ENCODE data around the gene SMLR1. TPM values are rescaled to one million over a fixed set of nuclear protein-coding genes. Genes with fewer than 3 reads are reported as not detected.

SMLR1 gene
- polyA plus RNA-seq, 3 donors, result 0.07 TPM; not detected in 2

- H3K27ac ChIP-seq (ENCODE audit: low read depth, low read length), result no peak overlapping the region
- WGBS, 3 donors, result 51 to 91% (median 80%) methylated on average over 5 of the region's 5 CpGs
Observed at GRCh38 chr6:130815200-130816071, 11.8 kb upstream of the SMLR1 start.

DNA sequence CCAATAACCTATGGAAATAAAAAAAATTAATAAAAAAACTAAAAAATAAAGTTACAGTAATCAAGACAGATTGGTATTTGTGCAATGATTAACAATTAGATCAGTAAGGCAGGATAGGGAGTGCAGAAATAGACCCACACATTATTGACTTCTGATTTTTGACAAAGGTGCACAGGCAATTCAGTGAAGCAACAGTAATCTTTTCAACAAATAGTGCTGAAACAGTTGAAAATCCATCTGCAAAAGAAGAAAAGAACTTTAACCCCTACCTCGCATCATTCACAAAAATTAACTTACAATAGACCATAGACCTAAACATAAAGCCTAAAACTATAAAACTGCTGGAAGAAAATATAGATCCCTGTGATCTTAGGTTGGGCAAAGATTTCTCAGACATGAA lies 4.5 kb upstream of the SMLR1 start:
- no peak overlapping the region for H3K27ac ChIP-seq (ENCODE audit: low read depth, low read length)
- 83 to 90% (median 88%) methylated on average over 1 of the region's 1 CpG for WGBS, 3 donors

DNA sequence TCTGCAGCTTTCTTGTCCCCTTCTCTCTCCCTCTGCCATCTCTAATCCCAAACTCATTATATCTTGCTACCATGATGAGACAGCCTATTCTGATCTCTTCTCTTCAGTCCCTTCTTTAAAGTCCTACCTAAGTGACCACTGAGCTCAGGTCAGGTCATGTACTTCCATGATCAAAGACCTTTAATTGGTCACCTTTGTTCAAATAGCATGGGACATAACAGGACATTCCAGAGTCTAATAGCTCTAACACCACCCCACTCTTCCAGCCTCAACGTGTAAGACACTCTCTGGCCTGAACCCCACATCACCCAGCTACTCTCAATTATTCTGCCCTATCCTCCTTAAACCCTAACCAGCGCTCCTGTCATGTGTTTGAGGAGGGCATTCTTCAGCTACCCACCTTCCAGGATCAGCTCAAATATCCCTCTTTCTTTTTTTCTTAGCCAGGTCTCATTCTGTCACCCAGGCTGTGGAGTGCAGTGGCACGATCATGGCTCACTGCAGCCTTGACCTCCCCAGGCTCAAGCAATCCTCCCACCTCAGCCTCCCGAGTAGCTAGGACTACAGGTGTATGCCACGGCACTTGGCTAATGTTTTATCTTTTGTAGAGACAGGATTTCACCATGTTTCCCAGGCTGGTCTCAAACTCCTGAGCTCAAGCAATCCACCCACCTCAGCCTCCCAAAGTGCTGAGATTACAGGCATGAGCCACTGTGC lies 2.1 kb upstream of the SMLR1 start:
- H3K27ac ChIP-seq (ENCODE audit: low read depth, low read length), result no peak overlapping the region
- 81 to 86% (median 86%) methylated on average over 5 of the region's 5 CpGs for WGBS, 3 donors

DNA sequence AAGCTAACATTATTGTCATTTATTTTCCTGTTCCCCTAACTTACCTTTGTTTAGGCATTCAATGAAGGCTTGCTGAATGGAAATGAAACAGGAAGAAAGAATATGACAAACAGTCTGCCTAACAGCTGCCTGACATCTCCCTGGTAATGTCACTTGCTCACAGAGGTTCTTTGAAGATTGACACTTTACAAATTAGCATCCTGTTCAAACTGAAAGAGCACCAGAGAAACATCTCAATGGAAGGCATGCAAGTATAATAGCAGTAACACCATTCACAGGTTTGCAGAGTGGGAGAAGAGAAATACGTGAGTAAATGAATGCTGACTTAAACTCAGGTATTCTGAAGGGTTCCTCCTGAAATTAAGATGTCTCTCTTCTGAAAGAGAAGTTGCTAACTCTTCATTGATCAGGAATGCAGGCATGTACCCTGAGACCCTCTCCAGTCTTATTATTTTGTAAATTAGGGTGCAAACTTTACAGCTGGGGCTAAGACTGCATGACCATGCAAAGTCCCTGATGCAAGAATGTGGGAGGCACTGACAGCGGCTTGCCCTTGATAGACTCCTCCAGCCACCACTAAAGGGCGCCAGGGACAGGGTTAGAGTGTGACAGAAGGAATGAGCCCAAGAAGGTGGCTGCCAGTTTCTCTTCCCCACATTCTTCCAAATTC lies 1.3 kb upstream of the SMLR1 start:
- no peak overlapping the region for H3K27ac ChIP-seq (ENCODE audit: low read depth, low read length)
- WGBS, 3 donors, result 79 to 90% (median 88%) methylated on average over 3 of the region's 3 CpGs

DNA sequence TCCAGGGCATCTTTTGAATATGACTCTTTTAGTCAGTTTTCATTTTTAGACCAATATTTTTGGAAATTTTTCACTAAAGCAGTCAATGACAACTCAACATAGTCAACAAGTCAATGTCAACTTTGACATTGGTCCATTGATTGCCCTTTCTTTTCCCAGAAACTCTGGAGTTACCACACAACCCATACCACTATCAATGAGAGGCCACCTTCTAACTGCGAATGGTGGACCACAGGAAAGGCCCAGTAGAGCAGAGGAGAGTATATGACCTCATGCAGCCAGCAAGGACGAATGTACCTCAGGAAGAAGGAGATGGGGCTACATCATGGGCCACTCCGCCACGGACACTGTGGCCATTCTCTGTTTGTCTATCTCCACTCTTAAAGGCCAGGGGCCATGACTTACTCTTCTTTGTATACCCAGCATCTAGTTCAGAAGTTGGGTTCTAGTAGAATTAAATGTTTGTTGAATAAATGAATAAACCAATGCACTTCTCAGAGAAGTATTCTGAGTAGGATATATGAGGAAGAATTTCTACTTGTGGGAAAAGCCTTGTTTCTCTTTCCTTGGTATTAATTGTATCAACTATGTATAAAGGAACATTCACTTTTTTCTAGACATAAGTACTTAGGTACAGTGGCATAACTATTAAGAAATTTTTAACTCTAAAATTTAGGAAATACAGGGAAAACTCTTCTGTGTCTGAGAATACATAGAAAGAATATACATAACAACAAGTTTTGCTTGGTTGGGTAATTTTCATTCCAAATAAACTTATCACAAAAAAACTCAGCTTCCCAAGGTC lies 562 bp upstream of the SMLR1 start:
- WGBS, 3 donors, result 78 to 97% (median 91%) methylated on average over 4 of the region's 4 CpGs
- no peak overlapping the region for H3K27ac ChIP-seq (ENCODE audit: low read depth, low read length)

- H3K27ac ChIP-seq (ENCODE audit: low read depth, low read length), result no peak overlapping the region
- 55 to 77% (median 62%) methylated on average over 4 of the region's 4 CpGs for WGBS, 3 donors
Observed at GRCh38 chr6:130829333-130829910, 2.2 kb downstream of the SMLR1 start.

DNA sequence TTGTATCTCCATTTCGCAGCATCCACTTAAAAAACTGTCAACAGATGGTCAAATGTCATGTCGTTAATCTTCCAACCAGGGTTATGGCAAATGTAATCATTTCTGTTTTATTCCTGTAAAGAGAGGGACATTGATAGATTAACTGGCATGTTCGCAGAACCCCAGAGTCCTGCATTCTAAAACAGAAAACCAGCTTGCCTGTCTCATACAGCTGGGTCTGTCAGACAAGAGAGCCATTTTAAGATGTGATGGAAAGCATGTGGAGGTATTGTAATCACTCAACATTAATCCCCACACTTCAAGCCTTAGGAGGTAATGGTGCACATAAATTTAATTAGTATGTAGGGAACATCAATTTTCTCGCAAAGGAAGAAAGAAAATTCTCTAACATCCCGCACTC lies 4.4 kb downstream of the SMLR1 start:
- WGBS, 3 donors, result 84 to 85% (median 84%) methylated on average over 5 of the region's 5 CpGs
- no peak overlapping the region for H3K27ac ChIP-seq (ENCODE audit: low read depth, low read length)

- no peak overlapping the region for H3K27ac ChIP-seq (ENCODE audit: low read depth, low read length)
- 41 to 93% (median 44%) methylated on average over 1 of the region's 1 CpG for WGBS, 3 donors
Observed at GRCh38 chr6:130833569-130833968, 6.4 kb downstream of the SMLR1 start.

DNA sequence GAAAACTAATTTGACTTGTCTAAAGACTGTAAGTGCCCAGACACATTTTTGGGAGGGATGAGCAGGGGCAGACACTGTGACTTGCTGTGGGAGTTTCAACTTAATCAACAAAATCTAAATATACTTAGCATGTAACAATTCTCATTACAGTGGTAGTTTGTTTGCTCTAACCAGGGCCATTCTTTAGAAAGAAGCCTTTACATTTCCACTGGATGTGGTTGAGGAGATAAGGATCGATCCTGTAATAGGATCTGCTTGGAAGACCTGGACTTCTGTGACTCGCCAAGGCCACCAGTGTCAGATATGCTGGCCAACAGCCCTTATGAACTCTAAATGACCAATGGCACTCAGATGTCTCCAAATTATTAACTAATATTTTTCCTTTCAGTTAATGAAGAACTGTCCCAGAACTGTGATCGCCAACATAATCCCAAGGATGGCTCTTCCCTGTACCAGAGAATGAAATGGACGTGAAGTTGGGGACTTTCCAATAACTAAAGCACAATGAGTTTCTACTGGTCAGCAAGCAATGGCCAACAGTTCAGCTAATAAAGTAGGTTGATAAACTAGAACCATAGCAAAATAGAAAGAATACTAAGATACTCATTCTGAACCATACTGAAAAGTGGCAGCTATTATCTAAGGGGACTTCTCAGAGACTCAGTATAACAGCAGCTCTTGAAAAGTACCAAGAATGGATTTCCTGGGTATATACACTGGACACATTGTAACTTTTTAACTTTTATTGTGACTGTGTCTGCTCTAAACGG lies 7.5 kb downstream of the SMLR1 start:
- H3K27ac ChIP-seq (ENCODE audit: low read depth, low read length), result no peak overlapping the region
- WGBS, 3 donors, result 76 to 95% (median 85%) methylated on average over 5 of the region's 5 CpGs

GRCh38 chr6:130836055-130836640 lies 8.9 kb downstream of the SMLR1 start:
- no peak overlapping the region for H3K27ac ChIP-seq (ENCODE audit: low read depth, low read length)
- 62 to 90% (median 73%) methylated on average over 3 of the region's 3 CpGs for WGBS, 3 donors

DNA sequence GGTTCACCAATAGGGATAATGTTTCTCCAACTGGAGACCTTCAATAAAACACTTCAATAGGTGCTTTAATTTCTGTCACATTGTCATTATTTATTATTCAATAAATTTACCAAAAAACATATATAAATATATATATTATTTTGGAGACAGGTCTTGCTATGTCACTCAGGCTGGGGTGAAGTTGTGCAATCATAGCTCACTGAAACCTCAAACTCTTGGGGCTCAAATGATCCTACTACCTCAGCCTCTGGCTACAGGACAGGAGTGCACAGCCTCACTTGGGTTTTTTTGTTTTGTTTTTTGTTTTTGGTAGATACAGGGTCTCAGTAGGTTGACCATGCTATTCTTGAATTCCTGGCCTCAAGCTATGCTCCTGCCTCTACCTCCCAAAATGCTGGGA lies 9.9 kb downstream of the SMLR1 start:
- no peak overlapping the region for H3K27ac ChIP-seq (ENCODE audit: low read depth, low read length)

GRCh38 chr6:130838250-130838860 lies 11.1 kb downstream of the SMLR1 start:
- H3K27ac ChIP-seq (ENCODE audit: low read depth, low read length), result no peak overlapping the region
- 82 to 92% (median 86%) methylated on average over 6 of the region's 6 CpGs for WGBS, 3 donors

GRCh38 chr6:130838951-130839350 lies 11.7 kb downstream of the SMLR1 start:
- no peak overlapping the region for H3K27ac ChIP-seq (ENCODE audit: low read depth, low read length)

GRCh38 chr6:130839379-130839778 lies 12.2 kb downstream of the SMLR1 start:
- no peak overlapping the region for H3K27ac ChIP-seq (ENCODE audit: low read depth, low read length)
- 85 to 90% (median 88%) methylated on average over 2 of the region's 2 CpGs for WGBS, 3 donors

More at GRCh38 chr6:130838951-130839350, 11.7 kb downstream of the SMLR1 start:
- 63 to 79% (median 64%) methylated on average over 5 of the region's 5 CpGs for WGBS, 3 donors

- 91 to 99% (median 96%) methylated on average over 2 of the region's 2 CpGs for WGBS, 3 donors
- H3K27ac ChIP-seq (ENCODE audit: low read depth, low read length), result no peak overlapping the region
Observed at GRCh38 chr6:130840050-130840449, 12.8 kb downstream of the SMLR1 start.

GRCh38 chr6:130841128-130841728 lies 14.0 kb downstream of the SMLR1 start:
- H3K27ac ChIP-seq (ENCODE audit: low read depth, low read length), result no peak overlapping the region
- 42 to 67% (median 57%) methylated on average over 4 of the region's 4 CpGs for WGBS, 3 donors
